Retinal pigment epithelial cell (primary cell): ENCODE results near the gene B9D2.
"Not testable (repeated sequence)": the region's sequence is repeated elsewhere in the genome, so short reads cannot be mapped to it uniquely, and the experiment has no call there.

ENCODE experiments used
- DNase-seq: peaks from one replicate; pipeline ENCODE4 v3.0.0-alpha.2; 2010; ENCODE audit warnings: low read depth
- H3K4me3 ChIP-seq: 2 replicates; pipeline ENCODE4 v1.5.1; 2011; ENCODE audit warnings: mild to moderate bottlenecking, low read length, control low read depth, moderate library complexity
- CTCF ChIP-seq: conservative IDR thresholded peaks from 2 replicates; pipeline ENCODE4 v1.5.1; 2011; ENCODE audit warnings: low read depth, low read length, control low read depth, inconsistent platforms

Gene B9D2

GRCh38 chr19:41350735-41351338 lies 13.1 kb downstream of the B9D2 start:
- H3K4me3 ChIP-seq = peak overlapping the region; percentile 73
- TF ChIP-seq CTCF = no peak
- DNase-seq = no peak

- DNase-seq, H3K4me3 ChIP-seq: not testable (repeated sequence)
Observed at GRCh38 chr19:41346916-41347315, 17.0 kb downstream of the B9D2 start.

- TF ChIP-seq CTCF = no peak
- H3K4me3 ChIP-seq = no peak overlapping the region
- DNase-seq = no peak
Observed at GRCh38 chr19:41344162-41344561, 19.8 kb downstream of the B9D2 start.

- H3K4me3 ChIP-seq = no peak overlapping the region
- DNase-seq = no peak
- no peak for TF ChIP-seq CTCF
Observed at GRCh38 chr19:41341669-41342490, 22.1 kb downstream of the B9D2 start.

- H3K4me3 ChIP-seq = no peak overlapping the region
- no peak for TF ChIP-seq CTCF
- no peak for DNase-seq
Observed at GRCh38 chr19:41339936-41340335, 24.0 kb downstream of the B9D2 start.

GRCh38 chr19:41335467-41335866 lies 28.5 kb downstream of the B9D2 start:
- H3K4me3 ChIP-seq = no peak overlapping the region
- no peak for DNase-seq
- TF ChIP-seq CTCF = no peak

GRCh38 chr19:41334793-41335192 lies 29.2 kb downstream of the B9D2 start:
- DNase-seq = no peak
- no peak for TF ChIP-seq CTCF
- H3K4me3 ChIP-seq = no peak overlapping the region
